ENCODE results near the gene HOXC6. TPM values are rescaled to one million over a fixed set of nuclear protein-coding genes. Genes with fewer than 3 reads are reported as not detected.

Gene HOXC6
- total and polyA plus RNA-seq, 2 of the 13 experiments (the other 11 are each of a cell fraction or from before 2014, with no cell fraction given): not detected

GRCh38 chr12:54038871-54039414 lies 10.7 kb downstream of the HOXC6 start:
- CTCF ChIA-PET (ENCODE audit: low intra/inter-chr PET ratio, low total read pairs): no interaction called here
- in situ Hi-C loops (cut with HindIII; ENCODE audit: extremely low pct_ligation_motif_present, low pct_unique_long_range_greater_than_20kb): no loop called here

More at GRCh38 chr12:54038871-54039414, 10.7 kb downstream of the HOXC6 start:
- no peaks in the 10 kb centered on the region for H3K36me3 ChIP-seq (replicated peaks in 1 of 2; ENCODE audit: control insufficient read depth in 1 of 2, insufficient read depth in 2 of 2, low read length in 2 of 2)
- H3K27ac ChIP-seq (ENCODE audit: extremely low read length, insufficient read depth, low read length): no peak overlapping the region
- no peak overlapping the region for H3K9ac ChIP-seq (ENCODE audit: insufficient read depth, low read depth, low read length)
- H4K20me1 ChIP-seq (ENCODE audit: insufficient read depth, low read length): no peaks in the 10 kb centered on the region
- no TSS peak for BruUV-seq (replicated peaks)
- no peak for DNase-seq (ENCODE audit: low spot score)
- no peak for FAIRE-seq
- no peak overlapping the region for H2AFZ ChIP-seq (ENCODE audit: low read length)
- H3K79me2 ChIP-seq (ENCODE audit: insufficient read depth, low read length): no peaks in the 10 kb centered on the region
- H3K27me3 ChIP-seq (ENCODE audit: control insufficient read depth in 1 of 2, insufficient read depth in 2 of 2, low read length in 2 of 2): peaks cover 8 to 56% of the 10 kb centered on the region in 2 experiments
- no peak overlapping the region for H3K4me3 ChIP-seq (replicated peaks in 1 of 3; ENCODE audit: insufficient read depth in 1 of 3, low read depth in 2 of 3, low read length in 3 of 3)
- no peaks in the 10 kb centered on the region for H3K4me1 ChIP-seq (ENCODE audit: insufficient read depth, low read length)
- TF ChIP-seq CEBPZ (IDR thresholded peaks at IDR 0.05; ENCODE audit: low read length) (no peak), HMG20B (CRISPR knock-in tag; conservative IDR thresholded peaks at IDR 0.05) (no peak)
- ATAC-seq: no peak
- H3K4me2 ChIP-seq (ENCODE audit: low read depth, low read length): no peak overlapping the region
- H3K9me3 ChIP-seq (ENCODE audit: low read length): no peaks in the 10 kb centered on the region
- POLR2A ChIA-PET: no interaction called here
- intact Hi-C loops (cut with micrococcal nuclease; ENCODE audit: unreplicated experiment): no loop called here
- WGBS (ENCODE audit: low lambda C conversion rate): 41% methylated on average over 9 of the region's 9 CpGs

Data from HepG2 (cell line).